Gastrocnemius medialis (tissue), 4 donors: ENCODE measurements around the gene CBR1. TPM values are rescaled to one million over a fixed set of nuclear protein-coding genes. Genes with fewer than 3 reads are reported as not detected.

Source experiments
- ATAC-seq, 2 donors: fragments of 150-250 bp; one replicate each; pipeline ENCODE4 v1.9.1; 2016
- DNase-seq, 2 donors: peaks; one replicate each; pipeline ENCODE4 v3.0.0-alpha.2; 2019
- H3K27ac ChIP-seq, 4 donors: fragments of 200-600 bp; sonication (generic); 1 replicate in 1 of 4; 2 replicates in 3 of 4; pipeline ENCODE4 v1.5.1; 2016 to 2018; ENCODE audit warnings: mild to moderate bottlenecking in 2 of 4, moderate library complexity in 1 of 4
- H3K27me3 ChIP-seq, 3 donors: fragments of 200-600 bp; sonication (generic) in 2 of 3; 1 replicate in 1 of 3; 2 replicates in 2 of 3; pipeline versions ENCODE4 v1.5.1 to v1.6.0; 2016 to 2019; ENCODE audit warnings: mild to moderate bottlenecking in 1 of 3, moderate library complexity in 1 of 3
- H3K36me3 ChIP-seq, 2 donors: fragments of 200-600 bp; sonication (generic) in 1 of 2; one replicate each; pipeline ENCODE4 v1.5.1; 2017 to 2018
- H3K4me1 ChIP-seq, 2 donors: fragments of 200-600 bp; sonication (generic) in 1 of 2; one replicate each; pipeline ENCODE4 v1.5.1; 2016 to 2017; ENCODE audit warnings: mild to moderate bottlenecking in 2 of 2
- H3K4me3 ChIP-seq, 4 donors: fragments of 200-600 bp; sonication (generic) in 3 of 4; 1 replicate in 1 of 4; 2 replicates in 3 of 4; pipeline ENCODE4 v1.5.1; 2016 to 2019; ENCODE audit warnings: mild to moderate bottlenecking in 2 of 4
- H3K9me3 ChIP-seq, 3 donors: fragments of 200-600 bp; sonication (generic) in 2 of 3; 1 replicate in 1 of 3; 2 replicates in 2 of 3; pipeline ENCODE4 v1.5.1; 2016 to 2019
- POLR2A ChIP-seq, 2 donors: fragments of 450-650 bp; IDR thresholded peaks; one replicate each; pipeline ENCODE4 v1.6.1; 2017; ENCODE audit warnings: antibody characterized with exemption in 2 of 2, mild to moderate bottlenecking in 2 of 2, moderate library complexity in 2 of 2
- in situ Hi-C, 4 donors: fragments of 200-750 bp; cut with MboI; loops; one replicate each; pipeline versions ENCODE4 v1.15.0 to v1.8.0; 2017; ENCODE audit warnings: low sequenced_read_pairs in 4 of 4
- intact Hi-C: fragments of 100-400 bp; cut with DNase I; formaldehyde crosslinking; loops from one replicate; pipeline ENCODE4 v1.15.1; 2023; ENCODE audit warnings: low total_unique reads
- total RNA-seq, 4 donors: library from RNA; depleted of rRNA; stranded (reverse); fragments of >200 nt; gene quantifications; one replicate each; pipeline versions ENCODE4 v1.1.0 to v1.2.3, GENCODE V29; 2016
- TF ChIP-seq, protein P1 (sequence below), 5 experiments: fragments of 450-650 bp in 3 of 5; fragments of 200-600 bp in 2 of 5; sonication (generic) in 2 of 5; IDR thresholded peaks in 4 of 5; conservative IDR thresholded peaks in 1 of 5; 1 replicate in 4 of 5; 2 replicates in 1 of 5; pipeline ENCODE4 v1.5.1; 2016 to 2019; ENCODE audit warnings: antibody characterized with exemption in 5 of 5, mild to moderate bottlenecking in 3 of 5, moderate library complexity in 3 of 5

Gene CBR1
- total RNA-seq, 4 donors from 2014 or later = 44.8 to 73.9 (median 66.4) TPM

DNA sequence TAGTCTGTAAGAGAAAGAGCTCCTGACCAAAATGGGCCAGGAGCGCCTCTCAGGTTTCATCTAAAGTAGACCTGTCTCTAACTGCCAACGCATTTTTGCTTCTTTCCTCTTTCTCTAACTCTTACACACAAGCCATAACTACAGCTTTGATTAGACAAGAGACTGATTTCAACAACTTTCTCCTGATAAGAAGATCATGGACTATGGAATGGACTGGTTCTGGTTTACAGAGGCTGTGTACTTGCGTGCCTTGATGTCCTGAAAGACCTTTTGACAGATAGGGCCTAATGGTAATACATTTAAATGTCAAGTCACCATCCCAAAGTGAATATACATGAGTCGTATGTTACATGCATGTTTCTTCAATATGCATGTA, 5.8 kb upstream of the CBR1 start:
- no peaks in the 10 kb centered on the region for H3K36me3 ChIP-seq
- DNase-seq (no peak), ATAC-seq (no peak)
- no peak for TF ChIP-seq POLR2A (IDR thresholded peaks at IDR 0.05)
- TF ChIP-seq, protein P1, sequence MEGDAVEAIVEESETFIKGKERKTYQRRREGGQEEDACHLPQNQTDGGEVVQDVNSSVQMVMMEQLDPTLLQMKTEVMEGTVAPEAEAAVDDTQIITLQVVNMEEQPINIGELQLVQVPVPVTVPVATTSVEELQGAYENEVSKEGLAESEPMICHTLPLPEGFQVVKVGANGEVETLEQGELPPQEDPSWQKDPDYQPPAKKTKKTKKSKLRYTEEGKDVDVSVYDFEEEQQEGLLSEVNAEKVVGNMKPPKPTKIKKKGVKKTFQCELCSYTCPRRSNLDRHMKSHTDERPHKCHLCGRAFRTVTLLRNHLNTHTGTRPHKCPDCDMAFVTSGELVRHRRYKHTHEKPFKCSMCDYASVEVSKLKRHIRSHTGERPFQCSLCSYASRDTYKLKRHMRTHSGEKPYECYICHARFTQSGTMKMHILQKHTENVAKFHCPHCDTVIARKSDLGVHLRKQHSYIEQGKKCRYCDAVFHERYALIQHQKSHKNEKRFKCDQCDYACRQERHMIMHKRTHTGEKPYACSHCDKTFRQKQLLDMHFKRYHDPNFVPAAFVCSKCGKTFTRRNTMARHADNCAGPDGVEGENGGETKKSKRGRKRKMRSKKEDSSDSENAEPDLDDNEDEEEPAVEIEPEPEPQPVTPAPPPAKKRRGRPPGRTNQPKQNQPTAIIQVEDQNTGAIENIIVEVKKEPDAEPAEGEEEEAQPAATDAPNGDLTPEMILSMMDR (IDR thresholded peaks at IDR 0.05 in 4 of 5, conservative IDR thresholded peaks at IDR 0.05 in 1 of 5) = no peak
- H3K9me3 ChIP-seq = peaks cover 0 to 4% (median 0%) of the 10 kb centered on the region in 3 donors
- H3K4me3 ChIP-seq = no peak overlapping the region
- H3K4me1 ChIP-seq = peaks cover 7 to 11% of the 10 kb centered on the region in 2 donors
- H3K27me3 ChIP-seq = no peaks in the 10 kb centered on the region
- in situ Hi-C loops = no loop called here
- no peak overlapping the region for H3K27ac ChIP-seq
- intact Hi-C loops = loop anchor here (10.0 kb wide), 1 partner anchor 1449 kb away; the partner anchor contains the start of gene RCAN1

DNA sequence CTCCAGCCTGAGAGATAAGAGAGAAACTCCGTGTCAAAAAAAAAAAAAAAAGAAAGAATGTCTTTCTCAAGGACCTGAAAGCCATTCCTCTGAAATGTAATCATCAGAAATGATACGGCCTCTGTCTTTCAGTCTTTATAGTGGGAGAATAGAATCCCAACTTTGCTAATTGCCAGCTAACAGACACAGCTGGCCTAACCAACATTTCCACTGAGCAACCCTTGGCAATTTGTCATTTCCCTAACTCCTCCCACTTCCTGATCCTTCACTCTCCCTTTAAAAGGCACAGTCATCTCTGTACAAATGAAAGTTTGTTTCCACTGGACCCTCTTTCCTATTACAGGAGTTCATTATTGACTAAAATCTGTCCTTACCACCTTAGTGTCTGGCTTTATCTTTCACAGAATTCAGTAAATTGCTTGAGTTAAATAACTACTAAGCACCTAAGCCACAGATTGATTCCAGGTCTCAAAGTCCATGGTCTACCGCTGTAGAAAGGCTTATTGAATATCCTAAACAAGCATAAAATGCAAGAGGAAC, 4.3 kb upstream of the CBR1 start:
- peaks cover 0 to 6% (median 0%) of the 10 kb centered on the region in 3 donors for H3K9me3 ChIP-seq
- no peak overlapping the region for H3K4me3 ChIP-seq
- peaks cover 14 to 15% of the 10 kb centered on the region in 2 donors for H3K4me1 ChIP-seq
- in situ Hi-C loops = no loop called here
- TF ChIP-seq, protein P1 (IDR thresholded peaks at IDR 0.05 in 4 of 5, conservative IDR thresholded peaks at IDR 0.05 in 1 of 5) = no peak
- no peak for TF ChIP-seq POLR2A (IDR thresholded peaks at IDR 0.05)
- intact Hi-C loops = loop anchor here (10.0 kb wide), 1 partner anchor 1451 kb away; the partner anchor contains the start of gene RCAN1
- H3K36me3 ChIP-seq = no peaks in the 10 kb centered on the region
- no peak for ATAC-seq
- no peaks in the 10 kb centered on the region for H3K27me3 ChIP-seq
- H3K27ac ChIP-seq = no peak overlapping the region
- DNase-seq = no peak

DNA sequence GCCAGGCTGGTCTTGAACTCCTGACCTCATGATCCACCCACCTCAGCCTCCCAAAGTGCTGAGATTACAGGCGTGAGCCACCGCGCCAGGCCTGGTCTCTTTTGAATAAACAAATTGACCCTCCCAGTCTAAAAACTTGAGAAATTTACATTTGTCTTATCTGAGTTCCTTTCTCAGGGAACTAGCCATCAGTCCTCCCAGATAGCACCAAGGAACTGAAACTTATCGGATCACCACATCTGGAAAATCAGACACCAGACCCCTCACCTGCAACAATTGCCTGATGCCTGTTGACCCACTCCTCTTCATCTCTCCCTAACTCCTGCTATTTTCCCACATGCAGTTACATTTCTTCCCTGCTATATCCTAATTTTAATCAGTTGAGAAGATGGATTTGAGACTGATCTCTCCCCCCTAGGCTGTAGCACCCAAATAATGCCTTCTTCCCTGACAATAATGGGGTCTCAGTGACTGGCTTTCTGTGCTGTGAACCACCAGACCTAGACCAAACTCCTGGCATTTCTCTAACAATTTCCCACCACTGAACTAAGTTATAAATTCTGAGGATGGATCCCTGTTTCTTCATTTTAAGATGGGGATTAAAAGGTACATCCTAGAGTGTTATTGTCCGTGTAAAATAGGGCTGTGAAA, 951 bp upstream of the CBR1 start:
- intact Hi-C loops = loop anchor here (1.0 to 10.0 kb wide), 2 partner anchors 87 to 1454 kb away; partner anchors contain the start of genes DOP1B and RCAN1
- DNase-seq = no peak
- peak overlapping the region; percentile 75 to 90 (median 79) for H3K27ac ChIP-seq
- no peak for ATAC-seq
- H3K4me3 ChIP-seq = peak overlapping the region in 1 of 4 donors; percentile 91
- TF ChIP-seq POLR2A (IDR thresholded peaks at IDR 0.05) = no peak
- TF ChIP-seq, protein P1 (IDR thresholded peaks at IDR 0.05 in 4 of 5, conservative IDR thresholded peaks at IDR 0.05 in 1 of 5) = no peak
- H3K27me3 ChIP-seq = no peaks in the 10 kb centered on the region
- peaks cover 39% of the 10 kb centered on the region in 2 donors for H3K4me1 ChIP-seq
- H3K36me3 ChIP-seq = peaks cover 0 to 14% of the 10 kb centered on the region in 2 donors
- in situ Hi-C loops = no loop called here
- H3K9me3 ChIP-seq = peaks cover 0 to 6% (median 0%) of the 10 kb centered on the region in 3 donors

DNA sequence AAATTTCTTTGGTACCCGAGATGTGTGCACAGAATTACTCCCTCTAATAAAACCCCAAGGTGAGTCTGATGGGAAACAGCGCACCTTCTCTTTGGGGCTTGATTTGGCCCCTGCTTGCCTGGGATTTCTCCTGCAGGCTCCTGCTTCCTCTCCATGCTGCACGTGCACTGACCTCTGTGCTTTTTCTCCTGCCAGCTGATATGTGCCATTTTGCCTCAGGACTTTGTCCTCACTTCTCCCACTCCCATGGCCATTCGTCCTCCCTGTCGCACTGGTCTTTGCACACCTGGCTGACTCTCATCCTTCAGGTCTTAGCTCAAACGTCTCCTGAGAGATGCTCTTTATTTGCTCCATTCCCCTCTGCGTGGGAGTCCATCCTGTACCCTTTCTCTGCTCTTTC, 1.2 kb downstream of the CBR1 start:
- H3K36me3 ChIP-seq = peaks cover 0 to 14% of the 10 kb centered on the region in 2 donors
- TF ChIP-seq, protein P1 (IDR thresholded peaks at IDR 0.05 in 4 of 5, conservative IDR thresholded peaks at IDR 0.05 in 1 of 5) = no peak
- no peak for TF ChIP-seq POLR2A (IDR thresholded peaks at IDR 0.05)
- peaks cover 0 to 6% (median 0%) of the 10 kb centered on the region in 3 donors for H3K9me3 ChIP-seq
- H3K4me1 ChIP-seq = peaks cover 39% of the 10 kb centered on the region in 2 donors
- intact Hi-C loops = loop anchor here (5.0 kb wide), 1 partner anchor 41 kb away; no protein-coding TSS in a partner anchor
- H3K27ac ChIP-seq = peak overlapping the region in 1 of 4 donors; percentile 90
- no peaks in the 10 kb centered on the region for H3K27me3 ChIP-seq
- ATAC-seq (no peak), DNase-seq (no peak)
- peak overlapping the region in 2 of 4 donors; percentile 91 to 93 for H3K4me3 ChIP-seq
- in situ Hi-C loops = no loop called here
